Keratinocyte (primary cell): ENCODE results near the gene SLC1A4.

Experiments
- EZH2 ChIP-seq: IDR thresholded peaks from one replicate; pipeline ENCODE4 v1.6.1; 2012; ENCODE audit warnings: inconsistent platforms, mild to moderate bottlenecking, low read length, moderate library complexity
- TF ChIP-seq, protein P1 (sequence below), 3 experiments: IDR thresholded peaks in 1 of 3; conservative IDR thresholded peaks in 1 of 3; optimal IDR thresholded peaks in 1 of 3; 2 replicates in 2 of 3; 3 replicates in 1 of 3; pipeline versions ENCODE3 to v1.5.1; 2011; ENCODE audit warnings: low read length in 3 of 3, mild to moderate bottlenecking in 3 of 3, moderate library complexity in 2 of 3, control low read depth in 1 of 3, inconsistent platforms in 1 of 3; ENCODE audit not compliant: insufficient read depth in 2 of 3; ENCODE audit errors: extremely low read depth in 1 of 3

GRCh38 chr2:65019010-65019409, 29.8 kb downstream of the SLC1A4 start:
- TF ChIP-seq, protein P1, sequence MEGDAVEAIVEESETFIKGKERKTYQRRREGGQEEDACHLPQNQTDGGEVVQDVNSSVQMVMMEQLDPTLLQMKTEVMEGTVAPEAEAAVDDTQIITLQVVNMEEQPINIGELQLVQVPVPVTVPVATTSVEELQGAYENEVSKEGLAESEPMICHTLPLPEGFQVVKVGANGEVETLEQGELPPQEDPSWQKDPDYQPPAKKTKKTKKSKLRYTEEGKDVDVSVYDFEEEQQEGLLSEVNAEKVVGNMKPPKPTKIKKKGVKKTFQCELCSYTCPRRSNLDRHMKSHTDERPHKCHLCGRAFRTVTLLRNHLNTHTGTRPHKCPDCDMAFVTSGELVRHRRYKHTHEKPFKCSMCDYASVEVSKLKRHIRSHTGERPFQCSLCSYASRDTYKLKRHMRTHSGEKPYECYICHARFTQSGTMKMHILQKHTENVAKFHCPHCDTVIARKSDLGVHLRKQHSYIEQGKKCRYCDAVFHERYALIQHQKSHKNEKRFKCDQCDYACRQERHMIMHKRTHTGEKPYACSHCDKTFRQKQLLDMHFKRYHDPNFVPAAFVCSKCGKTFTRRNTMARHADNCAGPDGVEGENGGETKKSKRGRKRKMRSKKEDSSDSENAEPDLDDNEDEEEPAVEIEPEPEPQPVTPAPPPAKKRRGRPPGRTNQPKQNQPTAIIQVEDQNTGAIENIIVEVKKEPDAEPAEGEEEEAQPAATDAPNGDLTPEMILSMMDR (optimal IDR thresholded peaks at IDR 0.05 in 1 of 3, IDR thresholded peaks at IDR 0.05 in 1 of 3, conservative IDR thresholded peaks at IDR 0.05 in 1 of 3; ENCODE audit: extremely low read depth in 1 of 3, insufficient read depth in 2 of 3, low read length in 3 of 3): no peak
- TF ChIP-seq EZH2: no peak
